Gastrocnemius medialis (tissue), 4 donors: ENCODE measurements around the gene PWP2.

Experiments
- POLR2A ChIP-seq, 2 donors: fragments of 450-650 bp; IDR thresholded peaks; one replicate each; pipeline ENCODE4 v1.6.1; 2017; ENCODE audit warnings: antibody characterized with exemption in 2 of 2, mild to moderate bottlenecking in 2 of 2, moderate library complexity in 2 of 2
- TF ChIP-seq, protein P1 (sequence below), 5 experiments: fragments of 450-650 bp in 3 of 5; fragments of 200-600 bp in 2 of 5; sonication (generic) in 2 of 5; IDR thresholded peaks in 4 of 5; conservative IDR thresholded peaks in 1 of 5; 1 replicate in 4 of 5; 2 replicates in 1 of 5; pipeline ENCODE4 v1.5.1; 2016 to 2019; ENCODE audit warnings: antibody characterized with exemption in 5 of 5, mild to moderate bottlenecking in 3 of 5, moderate library complexity in 3 of 5

DNA sequence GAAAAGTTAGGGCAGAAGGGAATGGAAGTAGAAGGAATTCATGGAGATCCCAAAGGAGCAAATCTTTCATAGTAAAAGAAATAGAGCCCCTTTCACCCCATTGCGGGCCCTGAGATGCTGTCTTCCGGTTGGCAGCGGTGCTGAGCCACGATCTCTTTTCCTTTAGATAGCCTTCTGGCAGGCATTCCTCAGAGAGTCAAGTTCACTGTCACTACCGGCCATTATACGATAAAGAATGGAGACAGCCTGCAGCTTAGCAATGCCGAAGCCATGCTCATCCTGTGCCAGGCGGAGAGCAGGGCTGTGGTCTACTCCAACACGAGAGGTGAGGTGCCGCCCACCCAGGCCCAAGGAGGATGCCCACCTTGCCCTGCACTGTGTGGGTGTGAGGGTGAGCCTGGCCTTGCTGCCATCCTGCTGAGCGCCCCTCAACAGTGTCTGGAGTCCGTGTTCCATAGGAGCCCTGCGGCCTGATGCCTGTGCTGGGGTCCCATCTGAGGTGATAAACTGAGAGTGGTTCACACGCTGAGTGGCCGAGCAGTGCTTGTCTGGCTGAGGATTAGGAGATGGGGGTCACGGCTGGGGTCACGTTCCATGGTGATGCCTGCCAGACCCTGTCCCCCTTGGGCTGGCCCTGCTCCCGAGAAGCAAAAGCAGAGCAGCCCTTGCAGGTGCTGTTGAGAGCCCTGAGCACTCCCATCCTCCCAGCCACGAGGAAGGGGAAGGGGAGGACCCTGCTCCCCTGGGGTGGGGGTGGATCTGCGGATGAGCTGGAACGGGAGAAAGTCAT, 20.4 kb upstream of the PWP2 start:
- no peak for TF ChIP-seq POLR2A (IDR thresholded peaks at IDR 0.05)
- TF ChIP-seq, protein P1, sequence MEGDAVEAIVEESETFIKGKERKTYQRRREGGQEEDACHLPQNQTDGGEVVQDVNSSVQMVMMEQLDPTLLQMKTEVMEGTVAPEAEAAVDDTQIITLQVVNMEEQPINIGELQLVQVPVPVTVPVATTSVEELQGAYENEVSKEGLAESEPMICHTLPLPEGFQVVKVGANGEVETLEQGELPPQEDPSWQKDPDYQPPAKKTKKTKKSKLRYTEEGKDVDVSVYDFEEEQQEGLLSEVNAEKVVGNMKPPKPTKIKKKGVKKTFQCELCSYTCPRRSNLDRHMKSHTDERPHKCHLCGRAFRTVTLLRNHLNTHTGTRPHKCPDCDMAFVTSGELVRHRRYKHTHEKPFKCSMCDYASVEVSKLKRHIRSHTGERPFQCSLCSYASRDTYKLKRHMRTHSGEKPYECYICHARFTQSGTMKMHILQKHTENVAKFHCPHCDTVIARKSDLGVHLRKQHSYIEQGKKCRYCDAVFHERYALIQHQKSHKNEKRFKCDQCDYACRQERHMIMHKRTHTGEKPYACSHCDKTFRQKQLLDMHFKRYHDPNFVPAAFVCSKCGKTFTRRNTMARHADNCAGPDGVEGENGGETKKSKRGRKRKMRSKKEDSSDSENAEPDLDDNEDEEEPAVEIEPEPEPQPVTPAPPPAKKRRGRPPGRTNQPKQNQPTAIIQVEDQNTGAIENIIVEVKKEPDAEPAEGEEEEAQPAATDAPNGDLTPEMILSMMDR (IDR thresholded peaks at IDR 0.05 in 4 of 5, conservative IDR thresholded peaks at IDR 0.05 in 1 of 5), result no peak
